Measurements from ENCODE around the gene TOX3. TPM values are rescaled to one million over a fixed set of nuclear protein-coding genes. Genes with fewer than 3 reads are reported as not detected.

The TOX3 gene
- total and polyA plus RNA-seq, 2 of the 13 experiments (the other 11 are each of a cell fraction or from before 2014, with no cell fraction given) = 14.5 to 98.6 TPM

GRCh38 chr16:52408191-52408845 lies 138.6 kb downstream of the TOX3 start (continued):
- TF ChIP-seq ARID4A (CRISPR knock-in tag; IDR thresholded peaks at IDR 0.05; ENCODE audit: borderline replicate concordance) = peak; percentile 59; the same call in 1 of the 2 replicates
- TF ChIP-seq RFXANK (CRISPR knock-in tag; IDR thresholded peaks at IDR 0.05) = 0 out of 2 replicates have a peak, but pooled peaks have one; percentile 47
- peak; percentile 98 for TF ChIP-seq TBX2 (CRISPR knock-in tag; IDR thresholded peaks at IDR 0.05; ENCODE audit: borderline replicate concordance)
- TF ChIP-seq GATAD1 (CRISPR knock-in tag; IDR thresholded peaks at IDR 0.05) = 0 out of 2 replicates have a peak, but pooled peaks have one; percentile 40
- no peak for TF ChIP-seq ZBTB2 (CRISPR knock-in tag; IDR thresholded peaks at IDR 0.05; ENCODE audit: low read depth)
- peak; percentile 88 for TF ChIP-seq ARNTL (CRISPR knock-in tag; IDR thresholded peaks at IDR 0.05)
- no peak for TF ChIP-seq AKAP8 (CRISPR knock-in tag; IDR thresholded peaks at IDR 0.05)
- no peak; the same call in 1 of the 2 replicates for TF ChIP-seq ZNF792 (CRISPR knock-in tag; IDR thresholded peaks at IDR 0.05)
- TF ChIP-seq ZNF816 (CRISPR knock-in tag; IDR thresholded peaks at IDR 0.05; ENCODE audit: borderline replicate concordance) = no peak
- no peak for TF ChIP-seq ZNF24 (IDR thresholded peaks at IDR 0.05)
- peak; percentile 75; the same call in 1 of the 2 replicates for TF ChIP-seq MYPOP (CRISPR knock-in tag; IDR thresholded peaks at IDR 0.05)
- no peak for TF ChIP-seq ZNF17 (CRISPR knock-in tag; IDR thresholded peaks at IDR 0.05)
- peak; percentile 82 for TF ChIP-seq ZSCAN29 (CRISPR knock-in tag; conservative IDR thresholded peaks at IDR 0.05)
- TF ChIP-seq ZNF281 (CRISPR knock-in tag; IDR thresholded peaks at IDR 0.05; ENCODE audit: borderline replicate concordance) = peak; percentile 32; the same call in 1 of the 2 replicates
- TF ChIP-seq NFKBIZ (CRISPR knock-in tag; IDR thresholded peaks at IDR 0.05) = peak; percentile 87; the same call in 1 of the 2 replicates
- peak; percentile 53; the same call in 1 of the 2 replicates for TF ChIP-seq HOXA3 (CRISPR knock-in tag; IDR thresholded peaks at IDR 0.05)
- TF ChIP-seq TBL1XR1 (IDR thresholded peaks at IDR 0.05; ENCODE audit: borderline replicate concordance, low read length, partially characterized antibody) = peak; percentile 74
- peak; percentile 25; the same call in 1 of the 2 replicates for TF ChIP-seq ATF7 (IDR thresholded peaks at IDR 0.05)
- no peak; the same call in 1 of the 2 replicates for TF ChIP-seq ATF7 (CRISPR knock-in tag; IDR thresholded peaks at IDR 0.05)
- TF ChIP-seq DMAP1 (CRISPR knock-in tag; IDR thresholded peaks at IDR 0.05) = no peak
- peak; percentile 95 for TF ChIP-seq POGZ (CRISPR knock-in tag; IDR thresholded peaks at IDR 0.05)
- peak; percentile 61; the same call in 1 of the 2 replicates for TF ChIP-seq ZMYM2 (CRISPR knock-in tag; IDR thresholded peaks at IDR 0.05)
